HL-60 (cell line): ENCODE results near the gene CHMP6.

ENCODE experiments used
- CTCF ChIP-seq: IDR thresholded peaks from one replicate; pipeline ENCODE4 v1.5.1; 2011; ENCODE audit warnings: low read length, control low read depth, inconsistent platforms; ENCODE audit not compliant: insufficient read depth
- POLR2AphosphoS5 ChIP-seq: IDR thresholded peaks from 2 replicates; pipeline ENCODE4 v1.6.1; 2012; ENCODE audit warnings: low read depth

- no peak for TF ChIP-seq CTCF
- no peak for TF ChIP-seq POLR2AphosphoS5
Measured at GRCh38 chr17:80998118-80998747, 6.6 kb downstream of the CHMP6 start.
